ENCODE data around the gene GIPC1. TPM values are rescaled to one million over a fixed set of nuclear protein-coding genes. Genes with fewer than 3 reads are reported as not detected.

GIPC1 gene
- total and polyA plus RNA-seq, 9 of the 15 experiments (the other 6 are each of a cell fraction or from before 2014, with no cell fraction given) = 0.49 to 54.7 (median 24.8) TPM

- TF ChIP-seq HES1 (IDR thresholded peaks at IDR 0.05; ENCODE audit: low read depth) (no peak), ASH1L (IDR thresholded peaks at IDR 0.05; ENCODE audit: borderline replicate concordance, low read depth, partially characterized antibody) (no peak), ESRRA (IDR thresholded peaks at IDR 0.05; ENCODE audit: borderline replicate concordance, low read depth) (no peak), SIN3B (IDR thresholded peaks at IDR 0.05; ENCODE audit: low read depth) (no peak), ZNF586 (CRISPR knock-in tag; conservative IDR thresholded peaks at IDR 0.05) (no peak), HMGN3 (IDR thresholded peaks at IDR 0.05; ENCODE audit: borderline replicate concordance, extremely low read depth, insufficient read length, low read depth, low read length) (peak; percentile 45), ZNF316 (IDR thresholded peaks at IDR 0.05) (no peak), ZNF77 (CRISPR knock-in tag; IDR thresholded peaks at IDR 0.05) (no peak), POLR2G (IDR thresholded peaks at IDR 0.05; ENCODE audit: low read depth, low read length) (peak; percentile 50), ZEB2 (IDR thresholded peaks at IDR 0.05) (0 out of 2 replicates have a peak, but pooled peaks have one; percentile 51), CEBPB (tag; IDR thresholded peaks at IDR 0.05) (peak; percentile 86), CREM (IDR thresholded peaks at IDR 0.05; ENCODE audit: low read depth) (peak; percentile 82), HDAC2 (IDR thresholded peaks at IDR 0.05) (0 out of 2 replicates have a peak, but pooled peaks have one; percentile 13)
These were observed 19.1 kb downstream of the GIPC1 start (continued) for GRCh38 chr19:14476673-14477401.

Measured in K562 (cell line).